Ovary (tissue), 3 donors: ENCODE data around the gene RBM26.

Experiments
- POLR2A ChIP-seq: fragments of 450-650 bp; IDR thresholded peaks from one replicate; pipeline ENCODE4 v1.6.1; 2017; ENCODE audit warnings: antibody characterized with exemption, mild to moderate bottlenecking, moderate library complexity
- TF ChIP-seq, protein P1 (sequence below), 3 donors: fragments of 450-650 bp in 2 of 3; fragments of 200-600 bp in 1 of 3; IDR thresholded peaks; one replicate each; pipeline versions ENCODE4 v1.5.1 to v1.8.0; 2016 to 2022; ENCODE audit warnings: antibody characterized with exemption in 3 of 3, mild to moderate bottlenecking in 1 of 3
- donor health status: DM: no; HTN: no; CAD: no.

DNA sequence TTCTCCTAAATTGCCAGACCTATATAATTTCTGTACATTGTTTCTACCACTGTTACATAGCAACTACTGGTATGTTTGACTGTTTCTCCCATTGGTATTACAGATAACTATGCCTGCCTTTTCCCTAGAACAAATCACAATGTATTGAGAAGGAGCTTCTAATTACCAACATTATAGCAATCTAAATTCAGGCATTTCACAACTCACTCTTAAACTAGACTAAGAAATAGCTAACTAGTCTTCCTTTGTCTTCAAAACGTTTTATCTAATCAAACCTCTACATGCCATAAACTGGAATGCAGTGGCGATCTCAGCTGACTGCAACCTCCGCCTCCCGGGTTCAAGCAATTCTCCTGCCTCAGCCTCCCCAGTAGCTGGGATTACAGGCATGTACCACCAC, 18.2 kb downstream of the RBM26 start:
- TF ChIP-seq, protein P1, sequence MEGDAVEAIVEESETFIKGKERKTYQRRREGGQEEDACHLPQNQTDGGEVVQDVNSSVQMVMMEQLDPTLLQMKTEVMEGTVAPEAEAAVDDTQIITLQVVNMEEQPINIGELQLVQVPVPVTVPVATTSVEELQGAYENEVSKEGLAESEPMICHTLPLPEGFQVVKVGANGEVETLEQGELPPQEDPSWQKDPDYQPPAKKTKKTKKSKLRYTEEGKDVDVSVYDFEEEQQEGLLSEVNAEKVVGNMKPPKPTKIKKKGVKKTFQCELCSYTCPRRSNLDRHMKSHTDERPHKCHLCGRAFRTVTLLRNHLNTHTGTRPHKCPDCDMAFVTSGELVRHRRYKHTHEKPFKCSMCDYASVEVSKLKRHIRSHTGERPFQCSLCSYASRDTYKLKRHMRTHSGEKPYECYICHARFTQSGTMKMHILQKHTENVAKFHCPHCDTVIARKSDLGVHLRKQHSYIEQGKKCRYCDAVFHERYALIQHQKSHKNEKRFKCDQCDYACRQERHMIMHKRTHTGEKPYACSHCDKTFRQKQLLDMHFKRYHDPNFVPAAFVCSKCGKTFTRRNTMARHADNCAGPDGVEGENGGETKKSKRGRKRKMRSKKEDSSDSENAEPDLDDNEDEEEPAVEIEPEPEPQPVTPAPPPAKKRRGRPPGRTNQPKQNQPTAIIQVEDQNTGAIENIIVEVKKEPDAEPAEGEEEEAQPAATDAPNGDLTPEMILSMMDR (IDR thresholded peaks at IDR 0.05), result no peak
- no peak for TF ChIP-seq POLR2A
